ENCODE results near the gene CAMSAP1. TPM values are rescaled to one million over a fixed set of nuclear protein-coding genes. Genes with fewer than 3 reads are reported as not detected.
A peak's percentile ranks its signal among the peaks of the same experiment; 100 is the strongest.

The CAMSAP1 gene
- total RNA-seq, 1 experiment from 2014 or later, result 16.7 TPM

DNA sequence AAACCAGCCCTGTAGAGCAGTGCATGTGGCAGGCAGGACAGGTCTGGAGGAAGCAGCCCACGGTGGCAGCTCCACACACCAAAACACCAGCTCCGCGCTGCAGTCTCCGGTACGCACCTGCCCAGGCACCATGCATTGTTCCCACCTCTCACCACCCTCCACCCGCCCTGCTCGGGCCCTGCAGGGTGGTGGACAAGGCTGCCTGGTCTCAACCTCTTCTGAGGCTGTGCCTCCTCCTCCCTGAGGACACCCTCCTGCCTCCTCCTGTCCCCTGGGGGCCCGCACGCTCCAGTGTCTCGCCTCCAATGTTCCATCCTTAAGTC is 109.1 kb downstream of the CAMSAP1 start:
- ChIA-PET CTCF (no interaction called here), POLR2A (ENCODE audit: unreplicated experiment) (no interaction called here)
- no peaks in the 10 kb centered on the region for H3K36me3 ChIP-seq (ENCODE audit: low read depth)
- no peak overlapping the region for H2AFZ ChIP-seq
- H4K20me1 ChIP-seq (ENCODE audit: insufficient read depth), result no peaks in the 10 kb centered on the region
- no peaks in the 10 kb centered on the region for H3K4me1 ChIP-seq (replicated peaks; ENCODE audit: insufficient read depth)
- no peaks in the 10 kb centered on the region for H3K9me3 ChIP-seq (ENCODE audit: insufficient read depth, low read depth)
- H3K79me2 ChIP-seq (ENCODE audit: low read depth), result no peaks in the 10 kb centered on the region
- no peak overlapping the region for H3K4me2 ChIP-seq
- H3K27ac ChIP-seq, result no peak overlapping the region
- intact Hi-C loops (cut with micrococcal nuclease; ENCODE audit: unreplicated experiment), result loop anchor here (5.0 kb wide), 1 partner anchor 324 kb away; no protein-coding TSS in a partner anchor
- H3K27me3 ChIP-seq (ENCODE audit: insufficient read depth, low read depth), result no peaks in the 10 kb centered on the region
- TF ChIP-seq, protein P1, sequence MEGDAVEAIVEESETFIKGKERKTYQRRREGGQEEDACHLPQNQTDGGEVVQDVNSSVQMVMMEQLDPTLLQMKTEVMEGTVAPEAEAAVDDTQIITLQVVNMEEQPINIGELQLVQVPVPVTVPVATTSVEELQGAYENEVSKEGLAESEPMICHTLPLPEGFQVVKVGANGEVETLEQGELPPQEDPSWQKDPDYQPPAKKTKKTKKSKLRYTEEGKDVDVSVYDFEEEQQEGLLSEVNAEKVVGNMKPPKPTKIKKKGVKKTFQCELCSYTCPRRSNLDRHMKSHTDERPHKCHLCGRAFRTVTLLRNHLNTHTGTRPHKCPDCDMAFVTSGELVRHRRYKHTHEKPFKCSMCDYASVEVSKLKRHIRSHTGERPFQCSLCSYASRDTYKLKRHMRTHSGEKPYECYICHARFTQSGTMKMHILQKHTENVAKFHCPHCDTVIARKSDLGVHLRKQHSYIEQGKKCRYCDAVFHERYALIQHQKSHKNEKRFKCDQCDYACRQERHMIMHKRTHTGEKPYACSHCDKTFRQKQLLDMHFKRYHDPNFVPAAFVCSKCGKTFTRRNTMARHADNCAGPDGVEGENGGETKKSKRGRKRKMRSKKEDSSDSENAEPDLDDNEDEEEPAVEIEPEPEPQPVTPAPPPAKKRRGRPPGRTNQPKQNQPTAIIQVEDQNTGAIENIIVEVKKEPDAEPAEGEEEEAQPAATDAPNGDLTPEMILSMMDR (conservative IDR thresholded peaks at IDR 0.05), result no peak
- no peak for TF ChIP-seq EZH2 (IDR thresholded peaks at IDR 0.05; ENCODE audit: low read depth)
- no peaks in the 10 kb centered on the region for H3F3A ChIP-seq (ENCODE audit: insufficient read depth, low read depth)
- no peak for DNase-seq
- no peaks in the 10 kb centered on the region for H3K9me2 ChIP-seq (ENCODE audit: insufficient read depth)
- H3K4me3 ChIP-seq, result no peak overlapping the region
- no TSS peak for BruUV-seq (replicated peaks)

DNA sequence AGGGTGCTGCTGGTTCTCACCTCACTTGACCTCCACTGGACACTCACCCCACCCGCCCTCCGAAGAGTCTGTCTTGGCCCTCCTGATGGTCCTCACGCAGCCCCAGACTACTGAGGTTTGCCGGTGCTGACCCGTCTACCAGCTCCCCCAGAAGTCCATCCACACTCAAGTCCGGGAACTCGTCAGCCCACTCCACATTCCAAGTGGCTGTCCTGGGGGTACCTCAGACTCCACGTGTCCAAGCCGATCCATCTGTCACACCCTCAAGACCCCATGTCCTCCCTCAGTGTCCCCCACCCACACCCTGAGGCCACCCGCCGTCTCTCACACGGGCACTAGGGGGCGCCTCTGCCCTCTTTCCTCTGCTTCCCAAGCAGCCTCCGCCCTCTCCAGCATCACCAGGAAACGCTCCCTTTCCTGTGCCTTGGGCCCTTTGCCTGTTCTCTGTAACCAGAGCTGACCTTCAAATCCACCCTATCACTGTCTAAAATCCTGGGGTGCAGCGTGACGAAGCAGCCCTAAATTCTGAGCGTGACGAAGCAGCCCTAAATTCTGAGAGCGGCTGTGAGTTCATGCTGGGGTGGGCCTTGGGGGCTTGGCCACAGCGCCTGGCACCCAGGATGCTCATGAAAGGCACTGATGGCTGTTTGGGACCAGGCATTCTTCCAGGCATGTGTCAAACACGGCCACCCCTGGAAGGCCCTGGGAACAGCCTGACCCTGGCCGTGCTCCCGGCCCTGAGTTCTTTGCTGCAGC is 109.7 kb downstream of the CAMSAP1 start:
- Histone ChIP-seq H3K79me2 (ENCODE audit: low read depth) (no peaks in the 10 kb centered on the region), H3K27ac (no peak overlapping the region), H3K36me3 (ENCODE audit: low read depth) (no peaks in the 10 kb centered on the region), H3K4me2 (no peak overlapping the region), H3F3A (ENCODE audit: insufficient read depth, low read depth) (no peaks in the 10 kb centered on the region), H3K27me3 (ENCODE audit: insufficient read depth, low read depth) (no peaks in the 10 kb centered on the region), H3K9me2 (ENCODE audit: insufficient read depth) (no peaks in the 10 kb centered on the region), H3K9me3 (ENCODE audit: insufficient read depth, low read depth) (no peaks in the 10 kb centered on the region), H4K20me1 (ENCODE audit: insufficient read depth) (no peaks in the 10 kb centered on the region), H3K4me1 (replicated peaks; ENCODE audit: insufficient read depth) (no peaks in the 10 kb centered on the region), H2AFZ (no peak overlapping the region), H3K4me3 (no peak overlapping the region)
- POLR2A ChIA-PET (ENCODE audit: unreplicated experiment), result no interaction called here
- intact Hi-C loops (cut with micrococcal nuclease; ENCODE audit: unreplicated experiment), result loop anchor here (5.0 kb wide), 1 partner anchor 325 kb away; no protein-coding TSS in a partner anchor
- no TSS peak for BruUV-seq (replicated peaks)
- TF ChIP-seq, protein P1 (conservative IDR thresholded peaks at IDR 0.05), result peak; percentile 53
- TF ChIP-seq EZH2 (IDR thresholded peaks at IDR 0.05; ENCODE audit: low read depth), result no peak
- peak in 1 of 2 experiments; percentile 33 for DNase-seq
- CTCF ChIA-PET, result interaction anchor here (0.6 kb wide), 1 partner anchor 271 kb away, joined by 12 read pairs; no protein-coding TSS in a partner anchor

- Histone ChIP-seq H3K4me2 (no peak overlapping the region), H3K4me3 (no peak overlapping the region), H3K36me3 (ENCODE audit: low read depth) (no peaks in the 10 kb centered on the region), H3K27me3 (ENCODE audit: insufficient read depth, low read depth) (no peaks in the 10 kb centered on the region), H4K20me1 (ENCODE audit: insufficient read depth) (no peaks in the 10 kb centered on the region), H3K79me2 (ENCODE audit: low read depth) (no peaks in the 10 kb centered on the region), H3F3A (ENCODE audit: insufficient read depth, low read depth) (no peaks in the 10 kb centered on the region), H3K27ac (no peak overlapping the region), H2AFZ (no peak overlapping the region), H3K9me2 (ENCODE audit: insufficient read depth) (no peaks in the 10 kb centered on the region), H3K4me1 (replicated peaks; ENCODE audit: insufficient read depth) (no peaks in the 10 kb centered on the region), H3K9me3 (ENCODE audit: insufficient read depth, low read depth) (no peaks in the 10 kb centered on the region)
- ChIA-PET CTCF (interaction anchor here (0.6 kb wide), 1 partner anchor 271 kb away, joined by 12 read pairs; no protein-coding TSS in a partner anchor), POLR2A (ENCODE audit: unreplicated experiment) (interaction anchor here (0.6 kb wide), 1 partner anchor 293 kb away, joined by 9 read pairs; no protein-coding TSS in a partner anchor)
- no peak for DNase-seq
- BruUV-seq (replicated peaks), result no TSS peak
- intact Hi-C loops (cut with micrococcal nuclease; ENCODE audit: unreplicated experiment), result loop anchor here (5.0 kb wide), 1 partner anchor 325 kb away; no protein-coding TSS in a partner anchor
- TF ChIP-seq EZH2 (IDR thresholded peaks at IDR 0.05; ENCODE audit: low read depth), result no peak
- TF ChIP-seq, protein P1 (conservative IDR thresholded peaks at IDR 0.05), result no peak
Observed at GRCh38 chr9:135796784-135797485, 110.4 kb downstream of the CAMSAP1 start.

All from PC-9 (cell line).